RWPE1 (cell line): ENCODE results near the gene LRRC42.

Experiments used
- CTCF ChIA-PET: fragments of 350-600 bp; sonication (Branson Sonifier 250); formaldehyde crosslinking; extraction: SDS; loops from one replicate; lab custom pipeline; 2021; lab: Yijun Ruan, JAX
- POLR2A ChIA-PET: fragments of 400-600 bp; formaldehyde crosslinking; extraction: SDS; loops from one replicate; lab custom pipeline; 2020; ENCODE audit warnings: antibody characterized with exemption; ENCODE audit not compliant: low non-redundant PET; lab: Yijun Ruan, JAX
- DNase-seq: peaks from one replicate; pipeline ENCODE4 v3.0.0; 2012; ENCODE audit warnings: low spot score
- H3K27ac ChIP-seq: fragments of 450-650 bp; 2 replicates; pipeline ENCODE4 v1.5.1; 2017
- TF ChIP-seq, protein P1 (sequence below): fragments of 450-650 bp; conservative IDR thresholded peaks from 2 replicates; pipeline ENCODE4 v1.5.1; 2017; ENCODE audit warnings: low read depth, mild to moderate bottlenecking

The LRRC42 gene

DNA sequence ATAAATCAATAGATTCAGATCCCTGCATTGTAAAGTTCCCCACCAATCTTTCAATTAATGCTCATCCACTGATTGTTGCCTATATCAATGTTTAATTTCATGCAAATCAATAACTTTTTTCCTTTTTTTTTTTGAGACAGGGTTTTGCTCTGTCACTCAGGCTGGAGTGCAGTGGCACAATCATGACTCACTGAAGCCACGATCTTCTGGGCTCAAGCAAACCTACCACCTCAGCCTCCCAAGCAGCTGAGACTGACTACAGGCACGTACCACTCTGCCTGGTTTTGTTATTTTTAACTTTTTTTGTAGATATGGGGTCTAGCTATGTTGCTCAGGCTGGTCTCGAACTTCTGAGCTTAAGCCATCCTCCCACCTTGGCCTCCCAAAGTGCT, 26.5 kb upstream of the LRRC42 start:
- H3K27ac ChIP-seq: no peak overlapping the region
- no peak for DNase-seq
- POLR2A ChIA-PET: no interaction called here
- TF ChIP-seq, protein P1, sequence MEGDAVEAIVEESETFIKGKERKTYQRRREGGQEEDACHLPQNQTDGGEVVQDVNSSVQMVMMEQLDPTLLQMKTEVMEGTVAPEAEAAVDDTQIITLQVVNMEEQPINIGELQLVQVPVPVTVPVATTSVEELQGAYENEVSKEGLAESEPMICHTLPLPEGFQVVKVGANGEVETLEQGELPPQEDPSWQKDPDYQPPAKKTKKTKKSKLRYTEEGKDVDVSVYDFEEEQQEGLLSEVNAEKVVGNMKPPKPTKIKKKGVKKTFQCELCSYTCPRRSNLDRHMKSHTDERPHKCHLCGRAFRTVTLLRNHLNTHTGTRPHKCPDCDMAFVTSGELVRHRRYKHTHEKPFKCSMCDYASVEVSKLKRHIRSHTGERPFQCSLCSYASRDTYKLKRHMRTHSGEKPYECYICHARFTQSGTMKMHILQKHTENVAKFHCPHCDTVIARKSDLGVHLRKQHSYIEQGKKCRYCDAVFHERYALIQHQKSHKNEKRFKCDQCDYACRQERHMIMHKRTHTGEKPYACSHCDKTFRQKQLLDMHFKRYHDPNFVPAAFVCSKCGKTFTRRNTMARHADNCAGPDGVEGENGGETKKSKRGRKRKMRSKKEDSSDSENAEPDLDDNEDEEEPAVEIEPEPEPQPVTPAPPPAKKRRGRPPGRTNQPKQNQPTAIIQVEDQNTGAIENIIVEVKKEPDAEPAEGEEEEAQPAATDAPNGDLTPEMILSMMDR: no peak
- CTCF ChIA-PET: interaction anchor here (0.8 kb wide), 1 partner anchor 14 kb away, joined by 3 read pairs; no protein-coding TSS in a partner anchor

DNA sequence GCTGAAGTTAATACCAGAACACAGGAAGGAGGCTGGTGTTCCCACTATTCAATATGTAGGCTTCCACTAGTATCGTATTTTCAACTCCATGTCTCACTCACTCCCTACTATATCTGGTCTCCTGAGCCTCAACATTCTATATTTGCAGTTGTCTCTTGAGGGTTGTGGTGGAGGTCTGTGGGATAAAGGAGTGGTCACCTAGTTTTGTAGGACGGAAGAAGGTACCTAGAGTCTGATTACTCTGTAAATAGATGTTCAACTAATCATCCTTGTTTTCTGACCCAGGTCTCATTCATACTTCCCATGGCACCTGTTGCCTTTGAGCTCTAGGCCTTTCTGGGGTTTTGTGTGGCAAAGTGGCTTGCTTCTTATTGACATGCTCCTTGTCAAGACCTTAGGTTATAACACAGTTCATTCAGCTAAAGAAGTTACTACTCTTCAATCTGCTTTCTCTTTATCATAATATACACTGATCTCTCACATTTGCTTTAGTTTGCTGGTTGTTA, 18.7 kb upstream of the LRRC42 start:
- TF ChIP-seq, protein P1: no peak
- DNase-seq: no peak
- CTCF ChIA-PET: no interaction called here
- no peak overlapping the region for H3K27ac ChIP-seq
- POLR2A ChIA-PET: no interaction called here

DNA sequence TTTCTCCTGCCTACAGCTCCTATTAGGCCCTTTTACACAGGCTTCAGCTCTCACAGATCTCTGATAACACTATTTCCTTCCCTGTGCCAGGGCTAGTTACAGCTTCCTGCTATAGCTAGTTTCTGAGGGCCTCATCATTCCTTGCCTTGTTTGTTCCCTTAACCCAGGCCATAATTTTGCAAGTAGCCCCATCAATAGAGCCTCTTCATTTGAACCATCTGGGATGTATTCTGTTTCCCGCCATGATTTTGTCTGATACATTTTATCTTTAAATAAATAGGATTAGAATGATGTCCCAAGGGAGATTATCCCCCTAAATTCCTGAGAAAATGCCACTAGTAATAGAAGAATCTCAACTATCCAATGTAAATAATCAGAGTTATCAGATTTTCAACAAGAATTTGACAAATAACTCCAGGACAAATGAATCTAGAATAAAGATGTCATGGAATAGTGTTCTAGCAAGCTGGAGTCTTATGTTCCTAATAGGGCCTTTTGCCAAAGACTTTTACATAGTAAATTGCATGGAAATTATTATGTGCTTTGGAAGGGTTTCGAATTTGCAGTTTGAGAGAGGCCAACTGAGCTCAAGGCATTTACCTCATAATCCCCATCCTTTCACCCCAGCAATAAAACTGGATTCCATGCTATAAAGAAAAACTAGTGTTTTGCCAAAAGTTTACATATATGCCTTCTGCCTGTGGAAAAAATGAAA, 16.7 kb upstream of the LRRC42 start:
- TF ChIP-seq, protein P1: no peak
- ChIA-PET POLR2A (no interaction called here), CTCF (no interaction called here)
- no peak overlapping the region for H3K27ac ChIP-seq
- DNase-seq: no peak

DNA sequence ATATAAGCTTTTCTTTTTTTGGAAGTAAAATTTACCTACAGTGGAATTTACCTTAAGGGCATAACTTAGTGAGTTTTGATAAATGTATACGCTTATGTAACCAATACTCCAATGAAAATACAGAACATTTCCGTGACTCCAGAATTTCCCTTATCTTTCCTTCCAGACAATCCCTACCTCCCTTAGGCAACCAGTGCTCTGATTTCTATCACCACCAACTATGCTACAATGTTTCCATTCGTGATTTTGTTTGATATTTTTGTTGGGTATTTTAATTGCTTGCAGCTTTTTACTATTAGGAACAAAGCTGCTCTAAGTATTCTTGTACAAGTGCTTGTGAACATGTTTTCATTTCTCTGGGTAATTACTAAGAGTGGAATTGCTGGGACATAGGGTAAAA, 15.2 kb upstream of the LRRC42 start:
- TF ChIP-seq, protein P1: no peak
- ChIA-PET POLR2A (no interaction called here), CTCF (no interaction called here)
- no peak for DNase-seq
- no peak overlapping the region for H3K27ac ChIP-seq

DNA sequence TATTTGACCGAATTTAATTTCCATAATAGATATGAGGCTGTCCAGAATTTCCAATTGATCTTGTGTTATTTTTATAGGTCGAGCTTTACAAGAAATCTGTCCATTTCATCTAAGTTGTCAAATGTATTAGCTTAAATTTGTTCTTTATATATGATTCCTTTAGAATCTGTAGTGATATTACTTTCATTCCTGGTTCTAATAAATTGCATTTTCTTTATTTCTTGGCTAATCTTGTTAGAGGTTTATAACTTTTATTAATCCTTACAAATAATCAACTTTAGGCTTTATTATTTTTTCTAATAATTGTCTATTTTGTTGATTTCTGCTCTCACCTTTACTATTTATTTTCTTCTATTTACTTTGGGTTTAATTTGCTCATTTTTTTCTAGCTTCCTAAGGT, 14.6 kb upstream of the LRRC42 start:
- ChIA-PET POLR2A (no interaction called here), CTCF (no interaction called here)
- TF ChIP-seq, protein P1: no peak
- no peak overlapping the region for H3K27ac ChIP-seq
- no peak for DNase-seq

DNA sequence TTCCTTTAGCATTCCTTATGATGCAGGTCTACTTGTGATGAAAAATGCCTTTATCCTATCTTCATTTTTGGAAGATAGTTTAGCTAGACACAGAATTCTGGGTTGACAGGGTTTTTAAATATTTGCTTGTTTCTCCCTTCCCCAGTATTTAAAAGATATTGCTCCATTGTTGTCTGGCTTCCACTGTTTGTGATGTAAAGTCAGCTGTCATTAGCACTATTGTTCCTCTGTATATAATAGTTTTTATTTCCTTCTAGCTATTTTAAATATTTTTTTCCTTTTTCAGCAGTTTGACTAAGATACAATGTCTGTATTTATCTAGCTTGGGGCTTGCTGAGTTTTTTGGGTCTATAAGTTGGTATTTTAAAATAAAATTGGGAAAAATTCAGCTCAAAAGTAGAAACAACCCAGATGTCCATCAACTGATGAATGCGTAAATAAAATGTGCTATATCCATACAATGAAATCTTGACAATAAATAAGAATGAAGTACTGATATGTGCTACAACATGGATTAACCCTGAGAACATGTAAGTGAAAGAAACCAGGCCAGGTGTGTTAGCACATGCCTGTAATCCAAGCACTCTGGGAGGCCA, 11.9 kb upstream of the LRRC42 start:
- DNase-seq: no peak
- ChIA-PET POLR2A (no interaction called here), CTCF (interaction anchor here (1.4 kb wide), 1 partner anchor 15 kb away, joined by 3 read pairs; no protein-coding TSS in a partner anchor)
- H3K27ac ChIP-seq: no peak overlapping the region
- TF ChIP-seq, protein P1: no peak
